Measurements from ENCODE around the gene DNAH9. TPM values are rescaled to one million over a fixed set of nuclear protein-coding genes. Genes with fewer than 3 reads are reported as not detected.

The DNAH9 gene
- total RNA-seq, 4 donors from 2014 or later: 0.98 to 1.9 (median 1.5) TPM

- WGBS, 2 donors: 78 to 82% methylated on average over 9 of the region's 9 CpGs
- Histone ChIP-seq H3K9me3 (peaks cover 0 to 8% (median 0%) of the 10 kb centered on the region in 4 donors), H3K4me1 (no peaks in the 10 kb centered on the region), H3K27ac (no peak overlapping the region), H3K27me3 (no peaks in the 10 kb centered on the region), H3K36me3 (no peaks in the 10 kb centered on the region), H3K4me3 (no peak overlapping the region)
- DNase-seq (ENCODE audit: low spot score in 2 of 2): no peak
- no peak for TF ChIP-seq POLR2A (IDR thresholded peaks at IDR 0.05)
- no peak for TF ChIP-seq EP300 (IDR thresholded peaks at IDR 0.05)
- no peak for TF ChIP-seq CTCF (IDR thresholded peaks at IDR 0.05)
Measured at GRCh38 chr17:11786711-11787438, 188.6 kb downstream of the DNAH9 start.

DNA sequence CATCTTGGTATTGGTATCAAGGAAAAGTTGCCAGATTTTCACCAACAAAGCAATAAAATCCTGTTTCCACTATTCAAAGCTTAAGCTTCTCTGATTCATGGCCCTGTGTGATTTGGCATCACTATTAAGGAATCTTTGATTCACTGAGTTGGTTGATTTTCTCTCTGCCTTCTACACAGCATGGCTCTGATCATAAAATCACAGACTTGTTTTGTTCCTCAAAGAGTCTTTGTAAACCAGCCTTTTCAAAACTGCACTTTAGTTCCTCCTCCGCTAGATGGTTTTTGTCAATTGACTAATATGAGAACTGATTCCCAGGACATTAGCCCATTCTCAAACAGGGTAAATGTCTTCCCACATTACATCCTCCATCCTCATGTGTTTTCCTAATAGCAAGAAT is 197.6 kb downstream of the DNAH9 start:
- TF ChIP-seq CTCF (IDR thresholded peaks at IDR 0.05) (peak in 1 of 5 experiments; percentile 18), POLR2A (IDR thresholded peaks at IDR 0.05) (no peak), EP300 (IDR thresholded peaks at IDR 0.05) (no peak)
- Histone ChIP-seq H3K36me3 (no peaks in the 10 kb centered on the region), H3K4me1 (peaks cover 0 to 7% (median 0%) of the 10 kb centered on the region in 4 donors), H3K4me3 (no peak overlapping the region), H3K27ac (no peak overlapping the region), H3K27me3 (no peaks in the 10 kb centered on the region), H3K9me3 (no peaks in the 10 kb centered on the region)
- no peak for DNase-seq (ENCODE audit: low spot score in 2 of 2)
- whole genome bisulfite sequencing, 2 donors: 51 to 56% methylated on average over 1 of the region's 1 CpG

DNA sequence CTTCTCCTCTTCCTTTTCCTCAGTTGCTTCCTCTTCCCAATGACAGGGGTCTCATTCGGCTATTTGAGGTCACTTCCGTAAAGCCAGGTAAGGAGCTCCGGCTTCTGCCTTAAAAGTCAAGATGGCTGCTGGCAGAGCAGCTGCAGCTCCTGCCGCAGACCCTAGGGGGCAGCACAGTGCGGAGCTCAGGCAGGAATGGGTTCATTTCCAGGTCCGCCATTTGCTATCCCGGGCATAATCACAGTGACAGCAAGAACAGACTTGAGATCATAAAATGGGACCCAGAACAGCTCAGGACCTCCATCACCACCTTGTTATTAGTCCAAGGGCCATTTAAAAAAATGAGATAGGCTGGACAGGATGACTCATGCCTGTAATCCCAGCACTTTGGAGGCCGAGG is 199.5 kb downstream of the DNAH9 start:
- 71 to 86% methylated on average over 8 of the region's 8 CpGs for WGBS, 2 donors

GRCh38 chr17:11803231-11803969 is 205.1 kb downstream of the DNAH9 start:
- WGBS, 2 donors: 70 to 72% methylated on average over 9 of the region's 9 CpGs
- Histone ChIP-seq H3K4me3 (no peak overlapping the region), H3K9me3 (no peaks in the 10 kb centered on the region), H3K36me3 (no peaks in the 10 kb centered on the region), H3K27me3 (no peaks in the 10 kb centered on the region), H3K4me1 (no peaks in the 10 kb centered on the region), H3K27ac (no peak overlapping the region)
- no peak for DNase-seq (ENCODE audit: low spot score in 2 of 2)
- TF ChIP-seq EP300 (IDR thresholded peaks at IDR 0.05) (no peak), POLR2A (IDR thresholded peaks at IDR 0.05) (no peak), CTCF (IDR thresholded peaks at IDR 0.05) (no peak)

More for the DNA sequence above, 199.5 kb downstream of the DNAH9 start:
- Histone ChIP-seq H3K4me3 (no peak overlapping the region), H3K27ac (no peak overlapping the region), H3K4me1 (peaks cover 0 to 7% (median 0%) of the 10 kb centered on the region in 4 donors), H3K36me3 (no peaks in the 10 kb centered on the region), H3K9me3 (no peaks in the 10 kb centered on the region), H3K27me3 (no peaks in the 10 kb centered on the region)
- TF ChIP-seq EP300 (IDR thresholded peaks at IDR 0.05): no peak
- no peak for TF ChIP-seq CTCF (IDR thresholded peaks at IDR 0.05)
- TF ChIP-seq POLR2A (IDR thresholded peaks at IDR 0.05): no peak
- no peak for DNase-seq (ENCODE audit: low spot score in 2 of 2)

- WGBS, 2 donors: 81 to 83% methylated on average over 6 of the region's 6 CpGs
- H3K36me3 ChIP-seq: no peaks in the 10 kb centered on the region
- H3K27ac ChIP-seq: no peak overlapping the region
- H3K4me1 ChIP-seq: no peaks in the 10 kb centered on the region
- no peaks in the 10 kb centered on the region for H3K27me3 ChIP-seq
- H3K9me3 ChIP-seq: no peaks in the 10 kb centered on the region
- no peak overlapping the region for H3K4me3 ChIP-seq
- no peak for TF ChIP-seq POLR2A (IDR thresholded peaks at IDR 0.05)
- no peak for DNase-seq (ENCODE audit: low spot score in 2 of 2)
Measured at GRCh38 chr17:11805138-11805537, 206.9 kb downstream of the DNAH9 start.
